Panc1 (cell line): Measurements from ENCODE around the gene ZFP1.

Experiments
- CTCF ChIP-seq: fragments of 450-650 bp; IDR thresholded peaks from 2 replicates; pipeline ENCODE4 v1.5.1; 2017; ENCODE audit warnings: mild to moderate bottlenecking
- POLR2AphosphoS5 ChIP-seq: IDR thresholded peaks from 2 replicates; pipeline ENCODE4 v1.6.1; 2012; ENCODE audit warnings: mild to moderate bottlenecking, low read depth, low read length, moderate library complexity
- SIN3A ChIP-seq: IDR thresholded peaks from 2 replicates; pipeline ENCODE4 v1.6.1; 2012; ENCODE audit warnings: low read depth, mild to moderate bottlenecking, low read length, moderate library complexity, borderline replicate concordance; ENCODE audit not compliant: insufficient read depth
- TCF7L2 ChIP-seq: IDR thresholded peaks from 2 replicates; pipeline ENCODE4 v1.6.1; 2011; ENCODE audit warnings: mild to moderate bottlenecking, low read depth, low read length, inconsistent platforms

GRCh38 chr16:75195811-75196790 lies 47.8 kb downstream of the ZFP1 start:
- no peak for TF ChIP-seq CTCF
- TF ChIP-seq SIN3A: no peak
- no peak for TF ChIP-seq POLR2AphosphoS5
- TF ChIP-seq TCF7L2: no peak
